Measurements from ENCODE around the gene ZSCAN5A.
"Not testable (repeated sequence)": the region's sequence is repeated elsewhere in the genome, so short reads cannot be mapped to it uniquely, and the experiment has no call there.

The ZSCAN5A gene

GRCh38 chr19:56314381-56315076 lies at the start of gene ZSCAN5A:
TSS of gene ZSCAN5A (minus strand) at chr19:56314839. CDS start at chr19:56225046, 89,793 bp downstream.
- DNase-seq: peak; percentile 97

GRCh38 chr19:56360841-56361240 lies 46.2 kb upstream of the ZSCAN5A start:
- DNase-seq: no peak

GRCh38 chr19:56356944-56357343 lies 42.3 kb upstream of the ZSCAN5A start:
- DNase-seq: no peak

GRCh38 chr19:56355517-56355916 lies 40.9 kb upstream of the ZSCAN5A start:
- no peak for DNase-seq

GRCh38 chr19:56351208-56351607 lies 36.6 kb upstream of the ZSCAN5A start:
- no peak for DNase-seq

- DNase-seq: peak; percentile 50
Measured at GRCh38 chr19:56350416-56351045, 35.9 kb upstream of the ZSCAN5A start.

- no peak for DNase-seq
Measured at GRCh38 chr19:56348289-56348877, 33.7 kb upstream of the ZSCAN5A start.

- DNase-seq: no peak
Measured at GRCh38 chr19:56347163-56347778, 32.6 kb upstream of the ZSCAN5A start.

- DNase-seq: no peak
Measured at GRCh38 chr19:56341948-56342347, 27.3 kb upstream of the ZSCAN5A start.

GRCh38 chr19:56339031-56339430 lies 24.4 kb upstream of the ZSCAN5A start:
- not testable (repeated sequence) for DNase-seq

- not testable (repeated sequence) for DNase-seq
Measured at GRCh38 chr19:56337077-56337476, 22.4 kb upstream of the ZSCAN5A start.

GRCh38 chr19:56335371-56335770 lies 20.7 kb upstream of the ZSCAN5A start:
- not testable (repeated sequence) for DNase-seq

GRCh38 chr19:56333506-56333905 lies 18.9 kb upstream of the ZSCAN5A start:
- DNase-seq: peak; percentile 60

- DNase-seq: no peak
Measured at GRCh38 chr19:56332695-56333094, 18.1 kb upstream of the ZSCAN5A start.

- DNase-seq: no peak
Measured at GRCh38 chr19:56324436-56324835, 9.8 kb upstream of the ZSCAN5A start.

- no peak for DNase-seq
Measured at GRCh38 chr19:56321989-56322440, 7.4 kb upstream of the ZSCAN5A start.

GRCh38 chr19:56321254-56321988 lies 6.8 kb upstream of the ZSCAN5A start:
- DNase-seq: no peak

- DNase-seq: no peak
Measured at GRCh38 chr19:56319991-56320390, 5.4 kb upstream of the ZSCAN5A start.

- no peak for DNase-seq
Measured at GRCh38 chr19:56317749-56318148, 3.1 kb upstream of the ZSCAN5A start.

- no peak for DNase-seq
Measured at GRCh38 chr19:56316728-56317127, 2.1 kb upstream of the ZSCAN5A start.

- peak; percentile 98 for DNase-seq
Measured at GRCh38 chr19:56315077-56315828, 614 bp upstream of the ZSCAN5A start.

GRCh38 chr19:56314018-56314380 lies 640 bp downstream of the ZSCAN5A start:
- no peak for DNase-seq
